HG03045 (cell line): Measurements from ENCODE around the gene SNX30.

Source experiments
- ATAC-seq: cut with Tn5 transposase; IDR thresholded peaks from one replicate; pipeline ENCODE4 v1.9.1; 2021; ENCODE audit warnings: mild to moderate bottlenecking, moderate library complexity; ENCODE audit not compliant: unreplicated experiment

SNX30 gene

DNA sequence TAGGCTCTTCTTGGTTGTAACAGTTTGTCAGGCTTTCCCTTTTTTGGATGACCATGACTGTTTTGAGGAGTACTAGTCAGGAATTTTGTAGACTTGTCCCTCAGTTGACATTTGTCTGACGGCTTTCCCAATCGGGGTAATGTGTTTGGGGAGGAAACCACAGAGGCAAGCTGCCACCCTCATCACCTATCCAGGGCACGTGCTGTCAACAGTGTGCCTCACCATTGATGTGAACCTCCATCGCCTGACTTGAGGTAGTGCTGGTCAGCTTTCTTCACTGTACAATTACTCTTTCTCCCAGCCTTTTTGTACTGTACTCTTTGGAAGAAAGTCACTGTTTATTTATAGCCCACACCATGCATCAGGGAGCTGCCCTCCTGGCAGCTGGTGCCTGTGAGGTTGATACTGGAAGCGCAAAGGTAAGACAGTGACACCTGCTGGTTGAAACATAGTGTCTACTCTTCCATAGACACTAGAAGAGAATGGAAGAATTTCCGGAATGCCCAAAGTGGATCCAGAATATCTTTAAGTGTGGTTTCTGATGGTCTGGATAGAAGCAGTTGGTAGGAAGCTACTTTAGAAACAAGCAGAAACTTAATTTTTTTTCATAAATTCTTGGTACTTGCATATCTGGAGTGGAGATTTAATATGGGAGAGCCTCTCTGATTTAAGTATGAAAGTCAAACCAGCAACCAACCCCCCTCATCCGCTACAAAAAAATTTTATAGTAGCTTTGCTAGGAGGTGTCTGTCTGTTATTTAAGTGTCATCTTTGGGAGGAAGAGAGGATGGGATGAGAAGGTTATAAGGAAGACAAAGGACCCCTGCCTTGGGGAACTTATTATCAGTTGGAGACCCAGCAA, 69.3 kb downstream of the SNX30 start:
- ATAC-seq = no peak

DNA sequence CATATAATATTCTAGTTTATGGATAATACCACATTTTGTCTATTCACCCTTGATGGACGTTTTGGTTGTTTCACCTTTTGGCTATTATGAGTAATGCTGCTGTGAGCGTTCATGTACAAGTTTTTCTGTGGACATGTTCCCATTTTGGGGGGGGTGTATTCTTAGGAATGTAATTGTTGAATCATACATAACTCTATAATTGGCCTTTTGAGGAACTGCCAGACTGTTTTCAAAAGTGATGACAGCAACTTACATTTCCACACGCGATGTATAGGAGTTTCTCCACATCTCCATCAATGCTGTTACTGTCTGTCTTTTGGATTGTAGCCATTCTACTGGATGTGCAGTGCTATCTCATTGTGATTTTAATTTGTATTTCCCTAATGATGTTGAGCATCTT, 70.3 kb downstream of the SNX30 start:
- ATAC-seq = no peak

DNA sequence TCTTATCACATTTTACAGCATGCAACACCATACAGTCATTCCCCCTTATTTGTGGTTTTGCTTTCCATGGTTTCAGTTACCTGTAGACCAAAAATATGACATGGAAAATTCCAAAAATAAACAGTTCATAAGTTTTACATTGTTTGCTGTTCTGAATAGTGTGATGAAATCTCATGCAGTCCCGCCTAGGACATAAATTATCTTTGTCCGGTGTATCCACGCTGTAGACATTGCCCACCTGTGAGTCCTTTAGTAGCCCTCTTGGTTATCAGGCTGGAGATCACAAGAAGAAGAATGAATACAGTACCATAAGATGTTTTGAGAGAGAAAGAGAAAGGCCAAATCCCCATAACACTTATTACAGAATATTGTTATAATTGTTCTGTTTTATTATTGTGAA, 72.1 kb downstream of the SNX30 start:
- ATAC-seq = no peak

DNA sequence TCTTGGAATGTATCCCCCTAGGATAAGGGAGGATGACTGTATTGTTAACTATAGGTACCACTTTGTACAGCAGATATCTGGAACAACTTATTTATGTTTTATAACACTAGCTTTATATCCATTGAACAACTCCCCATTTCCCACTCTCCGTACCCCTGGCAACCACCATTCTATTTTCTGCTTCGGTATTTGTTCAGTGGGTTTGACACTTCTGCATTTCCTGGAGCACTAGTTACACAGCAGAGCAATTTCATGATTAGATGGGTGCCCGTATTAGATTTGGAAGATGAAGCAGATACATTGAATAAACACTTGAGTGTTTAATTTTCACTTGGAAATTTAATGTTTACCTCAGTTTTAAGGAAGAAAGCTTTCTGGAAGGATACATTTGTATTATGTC, 72.7 kb downstream of the SNX30 start:
- ATAC-seq = no peak

DNA sequence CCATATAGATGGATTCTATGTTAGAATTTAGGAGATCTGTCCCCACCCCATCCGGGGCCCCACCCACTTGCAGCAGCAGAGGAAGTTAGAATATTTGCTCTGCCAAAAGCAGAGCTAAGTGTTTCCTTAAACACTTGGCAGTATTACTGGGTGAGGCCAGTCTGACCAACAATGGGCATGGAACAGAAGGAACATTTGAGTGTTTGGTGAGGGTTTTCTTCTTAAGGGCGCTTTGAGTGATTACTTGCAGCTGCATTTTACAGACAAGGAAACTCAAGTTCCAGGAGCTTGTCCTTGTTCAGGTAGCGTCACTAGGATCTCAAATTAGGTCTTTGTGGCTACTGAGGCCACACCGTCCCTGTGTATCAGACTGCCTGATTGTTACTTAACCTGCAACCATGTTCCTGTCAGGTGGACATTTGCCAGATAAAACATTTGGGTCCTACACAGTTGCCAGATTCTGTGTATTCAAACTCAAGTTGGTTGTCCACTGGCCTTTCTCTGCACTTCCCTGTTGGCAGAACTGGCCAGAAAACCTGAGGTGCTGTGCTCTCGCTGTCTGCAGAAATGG, 80.8 kb downstream of the SNX30 start:
- no peak for ATAC-seq

DNA sequence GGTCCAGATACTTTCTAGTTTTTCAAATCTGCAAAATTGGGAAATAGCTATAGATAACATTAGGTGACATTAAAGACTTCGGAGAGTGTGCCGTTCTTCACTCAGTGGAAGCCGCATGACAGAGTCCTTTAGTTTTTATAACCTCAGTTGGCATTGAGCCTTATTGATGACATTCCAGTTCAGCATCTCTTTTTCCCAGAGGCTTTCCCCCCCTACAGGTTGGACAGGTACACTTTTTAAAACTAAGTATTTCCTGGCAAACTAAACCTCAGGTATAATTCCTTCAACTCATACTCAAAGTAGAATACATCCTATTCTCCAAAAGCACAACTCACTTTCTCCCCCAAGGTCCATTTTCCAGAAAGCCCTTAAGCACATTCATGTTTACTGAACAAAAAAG, 81.4 kb downstream of the SNX30 start:
- ATAC-seq = no peak

DNA sequence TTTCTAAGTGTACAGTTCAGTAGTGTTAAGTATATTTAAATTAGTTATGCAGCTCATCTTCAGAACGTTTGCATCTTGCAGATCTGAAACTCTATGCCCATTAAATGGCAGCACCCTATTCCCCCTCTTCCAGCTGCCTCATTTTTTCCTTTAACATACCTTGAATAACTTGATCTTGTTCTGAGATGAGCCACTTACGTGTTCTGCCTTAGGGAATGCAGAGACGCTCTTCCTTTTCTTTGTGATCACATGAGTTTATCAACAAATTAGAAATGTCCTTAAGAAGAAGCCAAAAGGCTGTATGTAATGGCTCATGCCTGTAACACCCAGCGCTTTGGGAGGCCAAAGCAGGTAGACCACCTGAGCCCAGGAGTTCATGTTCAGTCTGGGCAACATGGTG, 82.5 kb downstream of the SNX30 start:
- no peak for ATAC-seq

DNA sequence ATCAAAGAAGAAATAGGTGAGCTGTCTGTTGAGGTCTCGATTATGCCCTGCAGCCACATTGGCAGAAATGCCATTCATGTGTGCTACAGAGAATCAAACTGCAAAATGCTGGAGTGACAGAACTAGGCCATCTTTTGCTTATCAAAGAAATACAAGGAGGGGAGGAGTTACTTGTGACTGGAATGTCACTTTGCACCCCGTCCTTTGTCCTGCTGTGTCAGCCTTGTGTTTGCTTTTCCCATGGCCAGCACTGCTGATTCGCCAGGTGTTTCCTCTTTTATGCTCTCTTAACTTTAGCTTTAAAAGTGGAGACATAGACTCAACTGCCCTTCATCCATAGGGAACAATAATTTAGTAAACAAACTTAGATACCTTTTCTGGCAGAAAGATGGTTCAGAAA, 85.8 kb downstream of the SNX30 start:
- ATAC-seq = no peak

DNA sequence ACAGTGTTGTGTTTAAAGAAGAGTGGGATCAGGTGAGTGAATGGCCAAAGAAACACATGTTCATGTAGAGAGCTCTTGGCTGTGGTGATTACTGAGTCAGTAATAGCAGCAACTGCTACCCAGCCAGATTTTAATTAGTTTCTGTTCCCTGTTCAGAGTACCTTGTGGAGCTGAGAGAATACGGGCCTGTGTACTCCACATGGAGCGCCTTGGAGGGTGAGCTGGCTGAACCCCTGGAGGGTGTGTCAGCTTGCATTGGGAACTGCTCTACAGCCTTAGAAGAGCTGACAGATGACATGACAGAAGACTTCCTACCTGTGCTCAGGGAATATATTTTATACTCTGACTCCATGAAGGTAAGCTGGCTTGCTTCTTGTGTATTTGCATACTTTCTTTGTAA, 87.8 kb downstream of the SNX30 start:
- ATAC-seq = no peak

DNA sequence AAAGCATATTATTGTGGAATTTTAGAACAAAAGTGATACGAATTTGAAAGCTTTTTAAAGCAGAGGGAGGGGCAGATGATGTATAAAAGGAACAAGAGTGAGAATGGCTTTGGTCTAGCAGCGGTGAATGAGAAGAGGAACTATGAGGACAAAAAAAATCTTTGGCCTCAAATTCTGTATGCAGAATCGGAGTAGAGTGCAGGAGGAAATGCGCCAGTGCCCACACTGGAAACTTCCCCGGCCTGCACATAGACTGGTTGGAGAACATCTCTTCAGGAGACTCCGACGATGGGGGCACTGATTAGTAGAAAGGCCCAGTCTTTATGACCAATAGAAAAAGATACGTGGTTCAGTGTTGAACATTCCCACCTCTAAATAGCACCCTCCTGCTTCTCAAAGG, 88.8 kb downstream of the SNX30 start:
- ATAC-seq = no peak

DNA sequence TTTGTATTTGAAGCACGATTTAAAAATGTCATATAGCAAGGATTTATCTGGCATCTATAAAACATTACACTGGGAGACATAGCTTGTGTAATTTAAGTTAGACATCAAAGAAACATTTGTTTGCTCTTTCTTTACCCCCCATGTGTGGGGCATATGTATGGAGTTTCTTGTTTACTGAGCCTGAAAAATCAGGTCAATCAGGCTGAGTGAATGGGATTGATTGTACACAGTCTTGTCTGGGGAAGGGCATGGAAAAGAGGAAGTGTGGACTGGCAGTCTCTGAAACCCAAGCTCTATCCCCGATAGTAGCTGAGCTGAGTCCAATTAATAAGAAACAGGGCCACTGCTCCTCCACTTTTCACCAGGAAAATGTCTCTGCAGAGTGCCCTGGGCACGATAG, 90.7 kb downstream of the SNX30 start:
- no peak for ATAC-seq

DNA sequence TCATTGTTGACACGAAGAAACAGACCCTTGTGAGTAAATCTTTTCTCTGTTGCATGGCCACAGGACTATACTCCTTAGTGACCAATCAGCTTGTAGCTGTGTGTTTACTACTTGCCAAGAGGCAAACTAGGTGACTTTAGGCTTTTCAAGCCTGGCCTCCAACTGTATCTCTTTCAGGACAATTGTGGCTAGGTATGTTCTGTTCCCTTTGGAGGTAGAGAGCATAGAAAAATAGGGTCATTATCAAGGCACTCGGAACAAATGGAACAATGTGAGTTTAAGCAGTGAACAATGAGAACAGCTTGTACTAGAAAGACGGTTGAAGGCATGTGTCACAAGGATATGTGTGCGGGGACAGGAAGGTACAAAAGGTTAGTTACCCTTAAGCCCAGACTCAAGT, 92.0 kb downstream of the SNX30 start:
- no peak for ATAC-seq

DNA sequence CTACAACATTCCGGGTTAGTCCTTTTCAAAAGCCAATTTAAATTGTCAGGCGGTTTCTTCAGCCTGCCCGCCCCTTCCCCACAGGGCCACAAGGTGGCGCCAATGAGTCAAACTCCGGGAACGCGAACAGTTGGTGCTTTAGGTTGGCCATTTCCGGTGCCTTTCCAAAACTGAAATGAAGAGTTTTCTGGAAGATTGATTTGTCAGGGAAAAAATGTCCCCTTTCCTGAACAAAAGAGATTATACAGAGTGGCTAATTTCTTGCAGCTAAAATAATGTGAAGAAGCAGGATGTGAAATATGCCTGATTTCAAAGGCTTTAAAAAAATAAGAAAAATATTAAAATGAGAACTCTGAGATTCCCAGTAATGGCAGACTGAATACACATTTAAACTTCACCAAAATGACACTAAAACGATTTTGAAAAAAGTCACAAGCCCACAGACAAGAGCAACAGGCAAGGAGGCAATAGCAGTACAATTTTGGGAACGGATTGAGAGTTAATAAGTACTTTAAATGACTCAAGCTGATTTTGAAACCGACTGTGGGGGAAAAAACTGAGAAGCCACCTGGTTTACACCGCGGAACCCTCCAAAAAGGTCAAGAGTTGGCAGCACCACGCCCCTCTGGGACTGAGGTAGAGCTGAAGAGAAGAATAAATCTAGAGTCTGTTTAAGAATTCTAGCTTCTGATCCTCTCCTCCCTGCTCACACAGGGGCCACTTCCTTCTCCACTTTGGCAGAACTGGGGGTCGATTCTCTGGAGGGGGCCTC, 94.4 kb downstream of the SNX30 start:
- ATAC-seq = peak; percentile 63

DNA sequence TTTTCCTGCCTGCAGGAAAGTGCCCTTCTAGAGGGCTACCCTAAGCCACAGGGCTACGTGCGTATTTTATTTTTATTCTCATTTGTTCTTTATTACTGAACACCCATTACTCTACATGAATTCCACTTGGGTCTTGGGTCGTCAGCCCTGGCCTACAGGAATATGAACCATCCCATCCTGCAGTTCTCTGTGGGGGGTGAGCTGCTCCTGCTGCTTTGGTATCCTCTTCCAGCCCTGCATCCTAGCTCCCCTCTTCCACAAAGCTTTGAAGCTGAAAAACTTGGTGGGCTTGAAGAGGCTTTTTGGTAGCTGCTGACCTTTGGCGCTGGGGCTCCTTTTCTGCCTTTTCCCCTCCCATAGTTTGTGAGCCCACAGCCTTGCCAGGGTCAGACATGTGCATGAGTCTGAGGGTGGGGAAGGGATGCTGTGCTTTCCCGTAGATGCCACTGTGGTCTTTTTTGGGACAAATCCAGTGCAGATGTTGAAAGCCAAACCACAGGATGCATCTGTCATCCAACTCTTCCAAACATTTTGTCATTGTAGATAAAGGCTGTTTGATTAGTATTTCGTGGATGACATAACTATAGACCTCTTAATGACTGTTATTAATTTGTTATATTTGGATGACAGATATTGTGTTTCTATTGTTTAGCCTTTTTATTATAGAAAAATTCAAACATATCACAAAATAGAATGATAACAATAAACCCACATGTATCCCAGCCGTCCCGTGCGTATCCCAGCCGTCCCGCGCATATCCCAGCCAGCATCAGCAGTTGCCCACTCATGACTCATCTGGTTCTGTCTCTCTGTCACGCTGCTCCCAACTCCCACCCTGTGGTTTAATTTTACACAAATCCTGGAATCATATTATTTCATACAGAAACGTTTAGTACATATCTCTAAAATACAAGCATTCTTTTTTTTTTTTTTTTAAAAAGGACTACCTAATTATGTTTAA, 96.2 kb downstream of the SNX30 start:
- no peak for ATAC-seq

DNA sequence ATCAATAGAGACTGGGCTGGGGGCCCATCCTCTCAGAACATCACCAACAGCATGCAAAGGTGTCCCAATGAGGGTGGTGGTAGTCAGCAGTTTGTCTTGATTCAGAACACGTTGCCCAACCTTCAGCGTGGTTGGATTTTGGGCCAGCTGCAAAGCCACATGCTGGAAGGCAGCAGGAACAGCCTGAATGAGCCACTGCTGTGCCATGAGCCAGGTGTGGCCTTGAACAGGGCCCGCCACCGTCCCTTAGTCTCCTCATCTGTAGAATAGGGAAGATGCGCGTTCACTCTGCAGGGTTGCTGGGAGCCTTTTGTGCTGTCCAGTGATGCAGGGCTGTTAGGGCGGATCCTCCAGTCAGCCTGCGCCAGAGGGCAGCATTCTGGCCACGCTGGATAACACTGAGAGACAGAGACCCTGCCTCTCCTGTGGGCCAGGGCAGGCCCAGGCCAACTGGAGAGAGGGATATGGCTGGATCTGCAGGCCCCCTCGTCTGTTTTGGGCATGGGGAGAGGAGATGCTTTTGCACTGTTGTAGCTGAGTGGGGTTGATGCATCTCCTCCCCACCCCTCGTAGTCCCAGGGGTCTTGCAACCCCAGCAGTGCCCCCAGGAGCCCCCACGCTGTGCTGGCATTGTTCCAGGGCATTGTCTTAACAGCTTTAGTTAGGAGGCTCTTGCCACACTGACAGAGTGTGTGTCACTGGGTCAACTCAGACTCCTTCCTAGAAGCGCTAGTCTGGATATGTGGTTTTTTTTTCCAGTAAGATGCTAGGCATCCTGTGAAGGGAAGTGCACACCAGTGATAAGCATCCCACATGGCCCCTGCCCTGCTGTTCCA, 98.0 kb downstream of the SNX30 start:
- no peak for ATAC-seq

DNA sequence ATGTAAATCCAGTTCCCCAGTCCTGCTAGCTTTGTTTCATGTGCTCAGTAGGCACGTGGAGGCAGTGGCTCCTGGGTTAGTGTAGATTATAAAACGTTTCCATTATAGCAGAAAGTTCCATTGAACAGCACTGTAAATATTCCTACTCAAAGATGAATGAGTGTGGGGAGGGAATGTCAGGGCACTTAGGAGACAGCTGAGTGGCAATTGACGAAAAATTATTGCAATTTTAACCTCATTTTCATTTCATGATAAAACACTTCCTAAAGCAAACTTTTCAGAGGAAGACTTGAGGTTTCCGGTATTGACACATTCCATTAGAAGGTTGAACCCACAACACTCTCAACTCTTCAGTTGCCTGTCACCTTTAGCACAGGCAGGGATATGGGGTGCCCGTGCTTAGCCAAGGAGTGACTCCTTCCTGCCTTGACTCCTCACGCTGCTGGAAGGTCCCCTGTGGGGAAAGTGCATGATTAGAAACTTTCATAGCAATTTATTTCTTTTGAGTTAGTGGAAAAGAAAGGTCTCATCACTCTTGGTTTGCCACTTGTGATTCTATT, 98.9 kb downstream of the SNX30 start:
- ATAC-seq = no peak

DNA sequence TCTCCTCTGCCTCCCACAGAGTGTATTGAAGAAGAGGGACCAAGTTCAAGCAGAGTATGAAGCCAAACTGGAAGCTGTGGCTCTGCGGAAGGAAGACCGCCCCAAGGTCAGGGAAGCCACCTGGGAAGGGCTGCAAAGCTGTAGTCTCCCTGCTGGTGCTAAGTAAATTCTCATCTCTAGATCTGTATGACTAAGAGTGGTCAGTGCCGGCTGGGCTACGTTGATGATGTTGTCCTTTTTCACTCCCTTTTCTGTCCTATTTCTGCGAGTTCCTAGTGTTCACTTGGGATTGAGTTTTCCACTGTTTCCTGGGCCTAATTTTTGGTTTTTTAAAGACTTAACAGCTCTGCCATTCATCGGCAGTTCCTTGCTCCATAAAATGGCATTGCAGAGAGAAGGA, 100.3 kb downstream of the SNX30 start:
- ATAC-seq = no peak

DNA sequence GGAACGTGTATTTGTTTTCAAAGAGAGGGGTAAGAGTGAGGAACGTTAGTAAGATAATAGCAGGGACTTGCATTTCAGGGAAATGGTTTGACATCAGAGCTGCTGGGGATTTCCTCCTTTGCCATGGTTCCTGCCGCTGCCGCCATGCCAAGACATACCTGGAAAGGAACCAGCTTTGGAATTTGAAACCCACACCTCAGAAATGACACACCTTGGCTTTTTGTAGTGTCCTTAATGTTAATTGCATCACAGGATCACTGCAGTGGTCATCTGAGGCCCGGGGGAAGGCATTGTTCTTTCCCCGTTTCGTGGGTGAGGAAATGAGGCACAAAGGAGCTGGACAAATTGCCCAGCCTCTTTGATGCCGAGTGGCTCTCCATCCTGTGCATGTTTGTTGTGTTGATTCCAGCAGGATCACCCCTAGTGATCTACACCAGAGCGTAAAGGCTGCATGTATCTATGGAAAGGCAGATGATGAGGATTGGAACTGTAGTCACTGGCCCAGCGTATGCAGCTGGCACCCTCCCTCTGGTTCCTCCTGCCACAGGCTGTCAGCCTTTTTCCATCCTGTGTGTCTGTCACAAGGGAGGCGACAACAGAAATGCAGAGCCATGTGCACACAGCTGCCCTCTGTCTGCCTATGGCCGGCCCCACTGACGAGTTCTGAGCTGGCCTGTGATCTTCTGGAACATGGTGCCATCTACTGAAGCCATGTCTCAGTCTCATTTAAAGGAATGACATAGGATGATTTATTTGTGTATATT, 102.4 kb downstream of the SNX30 start:
- ATAC-seq = no peak
